Measurements from ENCODE around the gene SERPINB10. TPM values are rescaled to one million over a fixed set of nuclear protein-coding genes. Genes with fewer than 3 reads are reported as not detected.

SERPINB10 gene
- total and polyA plus RNA-seq, 9 of the 15 experiments (the other 6 are each of a cell fraction or from before 2014, with no cell fraction given), result not detected

DNA sequence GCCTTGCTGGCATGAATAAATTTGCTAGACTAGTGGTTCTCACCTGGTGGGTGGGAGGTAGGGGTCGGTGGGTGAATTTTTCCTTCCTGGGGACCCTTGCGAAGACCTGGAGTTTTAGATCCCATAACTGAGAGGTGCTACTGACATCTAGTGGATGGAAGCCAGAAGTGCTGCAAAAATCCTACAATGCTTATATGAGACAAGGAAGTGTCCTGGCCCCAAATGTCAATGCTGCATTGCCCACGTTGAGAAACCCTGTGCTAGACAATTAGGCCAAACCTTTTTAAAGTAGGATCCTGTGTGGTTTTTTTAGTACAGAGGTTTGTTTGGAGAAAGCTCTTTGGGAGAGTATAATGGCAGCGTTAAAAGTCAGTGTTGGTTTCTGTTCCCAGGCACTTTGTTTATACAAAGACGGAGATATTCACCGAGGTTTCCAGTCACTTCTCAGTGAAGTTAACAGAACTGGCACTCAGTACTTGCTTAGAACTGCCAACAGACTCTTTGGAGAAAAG is 71.7 kb downstream of the SERPINB10 start (continued):
- TF ChIP-seq, protein P1, sequence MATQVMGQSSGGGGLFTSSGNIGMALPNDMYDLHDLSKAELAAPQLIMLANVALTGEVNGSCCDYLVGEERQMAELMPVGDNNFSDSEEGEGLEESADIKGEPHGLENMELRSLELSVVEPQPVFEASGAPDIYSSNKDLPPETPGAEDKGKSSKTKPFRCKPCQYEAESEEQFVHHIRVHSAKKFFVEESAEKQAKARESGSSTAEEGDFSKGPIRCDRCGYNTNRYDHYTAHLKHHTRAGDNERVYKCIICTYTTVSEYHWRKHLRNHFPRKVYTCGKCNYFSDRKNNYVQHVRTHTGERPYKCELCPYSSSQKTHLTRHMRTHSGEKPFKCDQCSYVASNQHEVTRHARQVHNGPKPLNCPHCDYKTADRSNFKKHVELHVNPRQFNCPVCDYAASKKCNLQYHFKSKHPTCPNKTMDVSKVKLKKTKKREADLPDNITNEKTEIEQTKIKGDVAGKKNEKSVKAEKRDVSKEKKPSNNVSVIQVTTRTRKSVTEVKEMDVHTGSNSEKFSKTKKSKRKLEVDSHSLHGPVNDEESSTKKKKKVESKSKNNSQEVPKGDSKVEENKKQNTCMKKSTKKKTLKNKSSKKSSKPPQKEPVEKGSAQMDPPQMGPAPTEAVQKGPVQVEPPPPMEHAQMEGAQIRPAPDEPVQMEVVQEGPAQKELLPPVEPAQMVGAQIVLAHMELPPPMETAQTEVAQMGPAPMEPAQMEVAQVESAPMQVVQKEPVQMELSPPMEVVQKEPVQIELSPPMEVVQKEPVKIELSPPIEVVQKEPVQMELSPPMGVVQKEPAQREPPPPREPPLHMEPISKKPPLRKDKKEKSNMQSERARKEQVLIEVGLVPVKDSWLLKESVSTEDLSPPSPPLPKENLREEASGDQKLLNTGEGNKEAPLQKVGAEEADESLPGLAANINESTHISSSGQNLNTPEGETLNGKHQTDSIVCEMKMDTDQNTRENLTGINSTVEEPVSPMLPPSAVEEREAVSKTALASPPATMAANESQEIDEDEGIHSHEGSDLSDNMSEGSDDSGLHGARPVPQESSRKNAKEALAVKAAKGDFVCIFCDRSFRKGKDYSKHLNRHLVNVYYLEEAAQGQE (IDR thresholded peaks at IDR 0.05; ENCODE audit: borderline replicate concordance), result peak; percentile 8; the same call in 1 of the 2 replicates
- TF ChIP-seq, protein P1 (CRISPR knock-in tag; IDR thresholded peaks at IDR 0.05; ENCODE audit: low read depth), result no peak
- TF ChIP-seq TEAD1 (CRISPR knock-in tag; IDR thresholded peaks at IDR 0.05), result peak in 1 of 2 experiments; percentile 44; a peak in 1 of 4 replicates
- TF ChIP-seq SPI1 (IDR thresholded peaks at IDR 0.05; ENCODE audit: borderline replicate concordance, low read depth, low read length), result 0 out of 2 replicates have a peak, but pooled peaks have one; percentile 16
- TF ChIP-seq RAD21 (CRISPR knock-in tag; conservative IDR thresholded peaks at IDR 0.05 in 1 of 2, IDR thresholded peaks at IDR 0.05 in 1 of 2), result peak; percentile 56 to 66
- no peak for TF ChIP-seq GATA2 (CRISPR knock-in tag; IDR thresholded peaks at IDR 0.05)
- TF ChIP-seq, protein P2, sequence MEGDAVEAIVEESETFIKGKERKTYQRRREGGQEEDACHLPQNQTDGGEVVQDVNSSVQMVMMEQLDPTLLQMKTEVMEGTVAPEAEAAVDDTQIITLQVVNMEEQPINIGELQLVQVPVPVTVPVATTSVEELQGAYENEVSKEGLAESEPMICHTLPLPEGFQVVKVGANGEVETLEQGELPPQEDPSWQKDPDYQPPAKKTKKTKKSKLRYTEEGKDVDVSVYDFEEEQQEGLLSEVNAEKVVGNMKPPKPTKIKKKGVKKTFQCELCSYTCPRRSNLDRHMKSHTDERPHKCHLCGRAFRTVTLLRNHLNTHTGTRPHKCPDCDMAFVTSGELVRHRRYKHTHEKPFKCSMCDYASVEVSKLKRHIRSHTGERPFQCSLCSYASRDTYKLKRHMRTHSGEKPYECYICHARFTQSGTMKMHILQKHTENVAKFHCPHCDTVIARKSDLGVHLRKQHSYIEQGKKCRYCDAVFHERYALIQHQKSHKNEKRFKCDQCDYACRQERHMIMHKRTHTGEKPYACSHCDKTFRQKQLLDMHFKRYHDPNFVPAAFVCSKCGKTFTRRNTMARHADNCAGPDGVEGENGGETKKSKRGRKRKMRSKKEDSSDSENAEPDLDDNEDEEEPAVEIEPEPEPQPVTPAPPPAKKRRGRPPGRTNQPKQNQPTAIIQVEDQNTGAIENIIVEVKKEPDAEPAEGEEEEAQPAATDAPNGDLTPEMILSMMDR (IDR thresholded peaks at IDR 0.05 in 2 of 3, conservative IDR thresholded peaks at IDR 0.05 in 1 of 3; ENCODE audit: insufficient read depth in 2 of 3, low read depth in 1 of 3, low read length in 3 of 3), result peak; percentile 47 to 65 (median 56)
- no peak for TF ChIP-seq CTBP1 (IDR thresholded peaks at IDR 0.05; ENCODE audit: borderline replicate concordance)
